Lower leg skin (tissue), 4 donors: ENCODE measurements around the gene GOLGA8T. TPM values are rescaled to one million over a fixed set of nuclear protein-coding genes. Genes with fewer than 3 reads are reported as not detected.
"Not testable (repeated sequence)": the region's sequence is repeated elsewhere in the genome, so short reads cannot be mapped to it uniquely, and the experiment has no call there.

Experiments
- DNase-seq, 2 donors: peaks; one replicate each; pipeline ENCODE4 v3.0.0-alpha.2; 2019; ENCODE audit warnings: low spot score in 2 of 2
- H3K4me3 ChIP-seq: fragments of 200-600 bp; sonication (generic); 2 replicates; pipeline ENCODE4 v1.5.1; 2017; ENCODE audit warnings: mild to moderate bottlenecking, low read depth; ENCODE audit not compliant: poor library complexity, severe bottlenecking
- WGBS, 2 donors: methylation state at CpG; one replicate each; pipeline ENCODE4 v1.1.5; 2018; 5-methylcytosine and 5-hydroxymethylcytosine counted together
- intact Hi-C: fragments of 100-400 bp; cut with DNase I; formaldehyde crosslinking; loops from one replicate; pipeline ENCODE4 v1.15.0; 2023; ENCODE audit warnings: low total_unique reads
- total RNA-seq, 4 donors: library from RNA; depleted of rRNA; stranded (reverse); fragments of >200 nt; gene quantifications; one replicate each; pipeline ENCODE4 v1.1.0, GENCODE V29; 2016

Gene GOLGA8T
- under 1 TPM in 1 of 4 donors, not detected in 3; 0.17 TPM for total RNA-seq

DNA sequence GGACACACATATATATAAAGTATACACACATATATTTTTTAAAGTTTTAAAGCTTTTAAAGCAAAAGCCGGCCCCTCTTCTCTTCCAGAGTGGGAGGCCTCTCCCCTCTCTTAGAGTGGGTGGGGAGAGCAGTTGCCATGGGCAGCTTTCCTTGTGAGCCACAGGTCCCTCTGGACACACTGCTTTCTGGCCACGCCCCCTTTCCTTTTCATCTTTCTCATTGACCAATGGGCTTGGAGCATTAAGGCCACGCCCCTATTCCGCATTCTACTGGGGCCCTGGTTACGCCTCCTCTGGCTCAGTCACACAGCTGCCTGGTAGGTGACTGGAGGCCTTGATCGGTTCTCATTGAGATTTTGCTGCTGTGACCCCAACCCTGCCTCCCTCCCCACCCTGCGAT, at the start of gene GOLGA8T:
Gene GOLGA8T, plus strand, starts transcription at position 301 of the 400 bp plus-strand sequence. Its CDS starts 98 bp downstream, at position 399.
- no CpG with 5 or more reads among the region's 7 CpGs for WGBS, 2 donors
- intact Hi-C loops, DNase-seq, H3K4me3 ChIP-seq: not testable (repeated sequence)

DNA sequence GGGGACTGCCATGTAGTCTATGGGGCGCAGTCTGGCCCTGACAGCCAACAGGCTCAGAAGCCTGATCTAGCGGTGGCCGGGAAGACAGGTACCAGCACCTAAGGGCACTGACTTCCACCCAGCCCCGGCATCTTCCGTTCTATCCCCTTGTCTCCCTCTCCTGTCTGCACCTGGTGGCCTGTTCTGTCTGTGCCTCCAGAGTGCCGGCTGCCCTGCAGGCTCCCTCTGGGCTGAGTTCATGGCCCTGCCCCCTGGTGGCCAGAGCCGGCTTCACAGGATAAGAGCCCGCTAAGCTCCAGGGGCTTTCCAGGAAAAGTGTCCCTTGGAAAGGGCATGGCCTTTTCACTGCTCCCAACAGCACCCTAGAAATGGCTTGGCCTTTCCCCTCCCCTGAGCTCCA, 37.0 kb upstream of the GOLGA8T start:
- no CpG with 5 or more reads among the region's 8 CpGs for WGBS, 2 donors

GRCh38 chr15:30102890-30103289, 32.0 kb upstream of the GOLGA8T start:
- intact Hi-C loops, H3K4me3 ChIP-seq, DNase-seq: not testable (repeated sequence)
- no CpG with 5 or more reads among the region's 12 CpGs for WGBS, 2 donors

More for the DNA sequence above, 37.0 kb upstream of the GOLGA8T start:
- intact Hi-C loops, H3K4me3 ChIP-seq, DNase-seq: not testable (repeated sequence)

DNA sequence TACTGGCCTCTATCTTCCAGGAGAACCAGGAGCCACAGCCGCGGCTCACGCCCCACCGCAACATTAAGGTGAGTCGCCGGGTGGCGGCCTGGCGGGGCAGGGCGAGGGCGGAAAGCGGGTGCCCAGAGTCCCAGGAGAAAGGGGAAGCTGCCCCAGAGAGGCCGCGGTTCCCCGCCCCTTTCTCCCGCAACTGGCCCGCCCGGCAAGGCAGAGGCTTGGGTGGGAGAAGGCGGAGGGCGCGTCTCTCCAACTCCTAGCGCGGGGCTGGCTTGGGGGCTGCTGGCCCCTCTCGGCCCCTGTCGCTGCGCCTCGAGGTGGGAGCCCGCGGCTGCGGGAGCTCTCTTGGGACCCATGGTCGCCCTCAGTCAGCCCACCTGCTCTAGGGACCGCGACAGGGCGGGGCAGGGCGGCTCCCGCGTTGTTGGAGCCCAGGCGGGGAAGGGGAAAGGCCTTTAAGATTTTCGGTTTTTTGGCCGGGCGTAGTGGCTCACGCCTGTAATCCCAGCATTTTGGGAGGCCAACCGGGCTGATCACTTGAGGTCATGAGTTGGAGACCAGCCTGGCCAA, 30.8 kb upstream of the GOLGA8T start:
- 2% methylated on average over 6 of the region's 42 CpGs; no CpG with 5 or more reads in 1 of the 2 donors for WGBS, 2 donors
- intact Hi-C loops, DNase-seq, H3K4me3 ChIP-seq: not testable (repeated sequence)

GRCh38 chr15:30110591-30110990, 24.3 kb upstream of the GOLGA8T start:
- intact Hi-C loops, DNase-seq, H3K4me3 ChIP-seq: not testable (repeated sequence)
- WGBS, 2 donors, result no CpG with 5 or more reads among the region's 4 CpGs

- intact Hi-C loops, DNase-seq, H3K4me3 ChIP-seq: not testable (repeated sequence)
- 0% methylated on average over 1 of the region's 2 CpGs for WGBS, 2 donors
Observed at GRCh38 chr15:30130066-30130465, 4.8 kb upstream of the GOLGA8T start.

- intact Hi-C loops, DNase-seq, H3K4me3 ChIP-seq: not testable (repeated sequence)
- no CpG with 5 or more reads among the region's 5 CpGs for WGBS, 2 donors
Observed at GRCh38 chr15:30143246-30143645, 8.4 kb downstream of the GOLGA8T start.

DNA sequence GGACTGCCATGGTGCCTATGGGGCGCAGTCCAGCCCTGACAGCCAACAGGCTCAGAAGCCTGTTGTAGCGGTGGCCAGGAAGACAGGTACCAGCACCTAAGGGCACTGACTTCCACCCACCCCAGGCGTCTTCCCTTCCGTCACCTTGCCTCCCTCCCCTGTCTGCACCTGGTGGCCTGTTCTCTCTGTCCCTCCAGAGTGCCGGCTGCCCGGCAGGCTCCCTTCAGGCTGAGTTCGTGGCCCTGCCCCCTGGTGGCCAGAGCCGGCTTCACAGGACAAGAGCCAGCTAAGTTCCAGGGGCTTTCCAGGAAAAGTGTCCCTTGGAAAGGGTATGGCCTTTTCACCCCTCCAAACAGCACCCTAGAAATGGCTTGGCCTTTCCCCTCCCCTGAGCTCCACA, 15.0 kb downstream of the GOLGA8T start:
- WGBS, 2 donors, result no CpG with 5 or more reads among the region's 8 CpGs
- H3K4me3 ChIP-seq, DNase-seq, intact Hi-C loops: not testable (repeated sequence)

- H3K4me3 ChIP-seq, intact Hi-C loops, DNase-seq: not testable (repeated sequence)
- 58 to 74% methylated on average over 4 of the region's 4 CpGs for WGBS, 2 donors
Observed at GRCh38 chr15:30162479-30163357, 27.9 kb downstream of the GOLGA8T start.

DNA sequence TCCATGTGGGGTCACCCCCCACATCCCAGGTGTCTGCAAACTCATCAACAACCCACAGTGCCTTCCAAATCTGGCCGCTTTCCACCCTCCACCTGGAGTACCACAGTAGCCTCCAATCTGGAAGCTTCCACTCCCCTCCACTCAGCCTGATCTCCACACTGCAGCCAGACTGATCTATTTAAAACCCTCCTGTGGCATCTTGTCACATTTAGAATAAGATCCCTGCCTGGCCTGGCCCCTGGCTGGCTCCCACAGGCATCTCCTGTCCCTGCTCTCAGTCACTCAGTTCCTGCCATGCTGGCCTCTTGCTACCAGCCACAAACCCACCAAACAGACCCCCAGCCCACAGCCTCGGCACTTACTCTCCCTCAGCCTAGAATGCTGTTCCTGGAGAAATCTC, 28.9 kb downstream of the GOLGA8T start:
- DNase-seq, H3K4me3 ChIP-seq, intact Hi-C loops: not testable (repeated sequence)
- WGBS, 2 donors, result 58 to 71% methylated on average over 1 of the region's 2 CpGs

GRCh38 chr15:30164257-30164656, 29.4 kb downstream of the GOLGA8T start:
- 60% methylated on average over 2 of the region's 7 CpGs; no CpG with 5 or more reads in 1 of the 2 donors for WGBS, 2 donors
- DNase-seq, H3K4me3 ChIP-seq, intact Hi-C loops: not testable (repeated sequence)

- WGBS, 2 donors, result no CpG with 5 or more reads among the region's 9 CpGs
- H3K4me3 ChIP-seq, intact Hi-C loops, DNase-seq: not testable (repeated sequence)
Observed at GRCh38 chr15:30167403-30167802, 32.6 kb downstream of the GOLGA8T start.

DNA sequence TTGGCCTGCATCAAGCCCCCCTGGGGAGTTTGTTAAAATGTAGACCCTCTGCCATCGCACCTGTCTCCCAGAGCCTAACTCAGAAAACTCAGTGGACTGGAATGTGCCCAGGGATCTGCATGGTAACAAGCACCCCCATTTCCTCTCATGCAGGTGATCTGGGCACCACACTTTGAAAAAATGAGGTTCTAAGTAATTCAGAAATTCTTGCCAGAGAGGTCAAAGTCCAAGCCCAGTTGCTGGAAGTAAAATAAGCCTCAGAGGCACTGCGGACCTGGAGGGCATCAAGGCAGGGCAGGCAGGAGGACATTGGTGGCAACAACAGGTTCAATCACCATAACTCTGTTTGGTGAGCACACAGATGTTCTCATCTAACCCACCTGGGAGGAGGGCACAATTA, 33.0 kb downstream of the GOLGA8T start:
- H3K4me3 ChIP-seq, intact Hi-C loops, DNase-seq: not testable (repeated sequence)
- WGBS, 2 donors, result no CpG with 5 or more reads among the region's 2 CpGs

- H3K4me3 ChIP-seq, intact Hi-C loops, DNase-seq: not testable (repeated sequence)
- no CpG with 5 or more reads among the region's 7 CpGs for WGBS, 2 donors
Observed at GRCh38 chr15:30171452-30171851, 36.6 kb downstream of the GOLGA8T start.
